Measurements from ENCODE around the gene FLNC. TPM values are rescaled to one million over a fixed set of nuclear protein-coding genes. Genes with fewer than 3 reads are reported as not detected.

FLNC gene
- polyA plus RNA-seq, 3 donors: 0.01 TPM; not detected in 2

DNA sequence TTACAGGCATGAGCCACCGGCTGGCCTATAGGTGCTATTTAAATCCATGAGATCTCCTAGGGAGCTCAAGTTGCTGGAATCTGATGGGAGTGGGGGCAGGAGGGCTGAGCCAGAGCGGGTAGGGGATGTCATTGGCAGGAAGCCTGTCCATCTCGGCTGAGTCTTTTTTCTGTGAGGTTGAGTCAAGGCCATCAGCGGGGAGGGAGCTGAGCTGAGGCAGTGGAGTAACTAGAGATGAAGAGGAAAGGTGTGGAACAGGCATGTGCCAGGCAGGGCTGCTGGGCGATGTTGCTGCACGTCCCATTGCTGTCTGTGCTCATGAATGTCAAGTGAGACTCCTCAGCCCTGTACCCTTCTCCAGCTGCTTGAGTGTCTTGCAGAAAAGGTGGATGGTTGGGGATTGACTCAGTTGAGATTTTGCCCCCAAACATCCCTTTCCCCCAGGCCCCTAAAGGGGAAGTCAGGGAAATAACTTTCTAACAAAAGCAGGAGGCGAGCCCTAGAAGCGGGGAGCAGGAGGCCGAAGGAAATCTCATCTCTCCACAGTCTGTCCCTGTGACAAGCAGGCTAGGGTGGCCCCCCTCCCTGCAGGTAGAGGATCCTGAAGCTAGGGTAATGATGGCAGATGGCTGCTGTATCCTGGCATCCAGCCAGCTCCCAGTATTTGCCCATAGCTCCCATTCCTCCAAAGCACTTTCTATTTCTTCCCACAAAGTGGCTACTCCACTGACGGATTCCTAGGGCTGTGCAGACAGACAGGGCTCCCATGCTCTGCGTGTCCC, 37.8 kb downstream of the FLNC start:
- Histone ChIP-seq H3K9me3 (replicated peaks in 1 of 2; ENCODE audit: control insufficient read depth in 1 of 2, insufficient read depth in 1 of 2, low read length in 2 of 2) (no peaks in the 10 kb centered on the region), H3K9ac (ENCODE audit: insufficient read depth, low read length, poor library complexity, severe bottlenecking) (no peak overlapping the region), H3K79me2 (ENCODE audit: insufficient read depth, low read length) (peaks cover 28% of the 10 kb centered on the region), H3K27ac (ENCODE audit: low read depth in 1 of 2, low read length in 2 of 2) (no peak overlapping the region), H3K27me3 (ENCODE audit: control insufficient read depth in 2 of 2, insufficient read depth in 2 of 2, low read length in 2 of 2) (peaks cover 2 to 28% of the 10 kb centered on the region in 2 donors), H3K4me1 (ENCODE audit: control insufficient read depth in 1 of 2, insufficient read depth in 2 of 2, low read length in 2 of 2) (peaks cover 17 to 31% of the 10 kb centered on the region in 2 donors), H4K20me1 (ENCODE audit: insufficient read depth, low read length) (peaks cover 76% of the 10 kb centered on the region), H3K4me3 (replicated peaks in 1 of 3; ENCODE audit: low read depth in 2 of 3, low read length in 3 of 3) (no peak overlapping the region), H2AFZ (ENCODE audit: insufficient read depth, low read depth, low read length, poor library complexity, severe bottlenecking) (no peak overlapping the region), H3K36me3 (replicated peaks in 1 of 2; ENCODE audit: control insufficient read depth in 1 of 2, insufficient read depth in 2 of 2, low read length in 2 of 2) (peaks cover 19 to 22% of the 10 kb centered on the region in 2 donors), H3K4me2 (replicated peaks; ENCODE audit: extremely low read depth, low read length, poor library complexity, severe bottlenecking) (no peak overlapping the region)
- intact Hi-C loops (cut with micrococcal nuclease): loop anchor here in 1 of 2 donors (10.0 kb wide), 1 partner anchor 123 kb away; no protein-coding TSS in a partner anchor
- H3K4me3 Mint-ChIP-seq: no peak overlapping the region
- peaks cover 19 to 40% (median 34%) of the 10 kb centered on the region in 3 donors for H3K27me3 Mint-ChIP-seq (ENCODE audit: low read depth in 3 of 3)
- peak overlapping the region in 3 of 7 donors; percentile 20 to 60 (median 50) for H3K27ac Mint-ChIP-seq
- peaks cover 42% of the 10 kb centered on the region in 2 donors for H3K36me3 Mint-ChIP-seq
- 83% methylated on average over 6 of the region's 11 CpGs for WGBS (ENCODE audit: insufficient coverage)
- TF ChIP-seq, protein P1, sequence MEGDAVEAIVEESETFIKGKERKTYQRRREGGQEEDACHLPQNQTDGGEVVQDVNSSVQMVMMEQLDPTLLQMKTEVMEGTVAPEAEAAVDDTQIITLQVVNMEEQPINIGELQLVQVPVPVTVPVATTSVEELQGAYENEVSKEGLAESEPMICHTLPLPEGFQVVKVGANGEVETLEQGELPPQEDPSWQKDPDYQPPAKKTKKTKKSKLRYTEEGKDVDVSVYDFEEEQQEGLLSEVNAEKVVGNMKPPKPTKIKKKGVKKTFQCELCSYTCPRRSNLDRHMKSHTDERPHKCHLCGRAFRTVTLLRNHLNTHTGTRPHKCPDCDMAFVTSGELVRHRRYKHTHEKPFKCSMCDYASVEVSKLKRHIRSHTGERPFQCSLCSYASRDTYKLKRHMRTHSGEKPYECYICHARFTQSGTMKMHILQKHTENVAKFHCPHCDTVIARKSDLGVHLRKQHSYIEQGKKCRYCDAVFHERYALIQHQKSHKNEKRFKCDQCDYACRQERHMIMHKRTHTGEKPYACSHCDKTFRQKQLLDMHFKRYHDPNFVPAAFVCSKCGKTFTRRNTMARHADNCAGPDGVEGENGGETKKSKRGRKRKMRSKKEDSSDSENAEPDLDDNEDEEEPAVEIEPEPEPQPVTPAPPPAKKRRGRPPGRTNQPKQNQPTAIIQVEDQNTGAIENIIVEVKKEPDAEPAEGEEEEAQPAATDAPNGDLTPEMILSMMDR (IDR thresholded peaks at IDR 0.05): no peak
- DNase-seq: no peak
- peaks cover 0 to 5% (median 2%) of the 10 kb centered on the region in 7 donors for H3K9me3 Mint-ChIP-seq
- peaks cover 29% of the 10 kb centered on the region for H3K4me1 Mint-ChIP-seq

DNA sequence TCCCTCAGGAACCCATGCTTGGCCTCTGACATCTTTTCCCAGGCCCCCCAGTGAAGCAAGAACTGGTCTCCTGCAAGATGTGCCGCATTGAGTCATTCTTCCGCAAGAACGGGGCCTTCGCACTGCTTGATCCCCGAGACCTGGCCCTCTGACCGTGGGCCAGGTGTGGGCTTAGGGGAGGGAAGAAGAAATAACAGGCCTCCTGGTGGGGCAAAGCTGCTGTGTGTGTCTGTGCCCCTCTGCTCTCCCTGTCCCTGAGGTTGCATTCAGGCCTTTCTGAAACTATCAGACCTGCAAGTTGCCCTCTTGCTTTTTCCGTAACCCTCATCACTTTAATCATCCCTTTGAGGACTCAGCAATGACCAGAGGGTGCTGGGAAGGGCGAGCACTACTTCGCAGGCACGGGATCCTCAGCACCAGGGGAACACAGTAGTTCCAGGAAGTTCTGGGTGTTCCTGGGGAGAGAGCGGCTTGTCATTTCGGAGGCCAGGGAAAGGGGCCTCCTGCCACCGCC, 38.5 kb downstream of the FLNC start:
- Mint-ChIP-seq H3K4me3 (peak overlapping the region; percentile 62 to 82), H3K27me3 (ENCODE audit: low read depth in 3 of 3) (peaks cover 19 to 41% (median 36%) of the 10 kb centered on the region in 3 donors), H3K9me3 (peaks cover 0 to 5% (median 2%) of the 10 kb centered on the region in 7 donors), H3K27ac (peak overlapping the region in 1 of 7 donors; percentile 50), H3K36me3 (peaks cover 42% of the 10 kb centered on the region in 2 donors), H3K4me1 (peaks cover 26% of the 10 kb centered on the region)
- no peaks in the 10 kb centered on the region for H3K9me3 ChIP-seq (replicated peaks in 1 of 2; ENCODE audit: control insufficient read depth in 1 of 2, insufficient read depth in 1 of 2, low read length in 2 of 2)
- H3K4me1 ChIP-seq (ENCODE audit: control insufficient read depth in 1 of 2, insufficient read depth in 2 of 2, low read length in 2 of 2): peaks cover 12 to 27% of the 10 kb centered on the region in 2 donors
- no peak for DNase-seq
- no peak overlapping the region for H2AFZ ChIP-seq (ENCODE audit: insufficient read depth, low read depth, low read length, poor library complexity, severe bottlenecking)
- H3K79me2 ChIP-seq (ENCODE audit: insufficient read depth, low read length): peaks cover 21% of the 10 kb centered on the region
- 44% methylated on average over 9 of the region's 13 CpGs for WGBS (ENCODE audit: insufficient coverage)
- H3K9ac ChIP-seq (ENCODE audit: insufficient read depth, low read length, poor library complexity, severe bottlenecking): peak overlapping the region; percentile 43
- peaks cover 73% of the 10 kb centered on the region for H4K20me1 ChIP-seq (ENCODE audit: insufficient read depth, low read length)
- peaks cover 19 to 22% of the 10 kb centered on the region in 2 donors for H3K36me3 ChIP-seq (replicated peaks in 1 of 2; ENCODE audit: control insufficient read depth in 1 of 2, insufficient read depth in 2 of 2, low read length in 2 of 2)
- H3K4me2 ChIP-seq (replicated peaks; ENCODE audit: extremely low read depth, low read length, poor library complexity, severe bottlenecking): peak overlapping the region; percentile 82
- no peak overlapping the region for H3K27ac ChIP-seq (ENCODE audit: low read depth in 1 of 2, low read length in 2 of 2)
- intact Hi-C loops (cut with micrococcal nuclease): loop anchor here in 1 of 2 donors (10.0 kb wide), 1 partner anchor 124 kb away; no protein-coding TSS in a partner anchor
- peak overlapping the region in 2 of 3 experiments; percentile 14 to 68 for H3K4me3 ChIP-seq (replicated peaks in 1 of 3; ENCODE audit: low read depth in 2 of 3, low read length in 3 of 3)
- TF ChIP-seq, protein P1 (IDR thresholded peaks at IDR 0.05): no peak
- peaks cover 2 to 28% of the 10 kb centered on the region in 2 donors for H3K27me3 ChIP-seq (ENCODE audit: control insufficient read depth in 2 of 2, insufficient read depth in 2 of 2, low read length in 2 of 2)
